Stomach (tissue), 9 donors: ENCODE measurements around the gene GUK1. TPM values are rescaled to one million over a fixed set of nuclear protein-coding genes. Genes with fewer than 3 reads are reported as not detected.

ENCODE experiments used
- DNase-seq, 2 donors: peaks; one replicate each; pipeline versions ENCODE4 v3.0.0 to v3.0.0-alpha.2; 2013 to 2019
- H3K27ac ChIP-seq, 5 donors: fragments of 200-600 bp in 4 of 5; sonication (generic) in 4 of 5; one replicate each; pipeline ENCODE4 v1.5.1; 2013 to 2019; ENCODE audit warnings: mild to moderate bottlenecking in 1 of 5, moderate library complexity in 1 of 5
- H3K27me3 ChIP-seq, 3 donors: fragments of 200-600 bp; sonication (generic); one replicate each; pipeline ENCODE4 v1.5.1; 2017 to 2019; ENCODE audit warnings: mixed run types in 1 of 3
- H3K36me3 ChIP-seq, 4 donors: fragments of 200-600 bp; sonication (generic); 1 replicate in 3 of 4; 2 replicates in 1 of 4; pipeline ENCODE4 v1.5.1; 2016 to 2019
- H3K4me1 ChIP-seq, 4 donors: fragments of 200-600 bp; sonication (generic); one replicate each; pipeline ENCODE4 v1.5.1; 2016 to 2019
- H3K4me3 ChIP-seq, 4 donors: fragments of 200-600 bp; sonication (generic) in 3 of 4; one replicate each; pipeline ENCODE4 v1.5.1; 2016 to 2019; ENCODE audit warnings: mild to moderate bottlenecking in 1 of 4
- H3K9me3 ChIP-seq, 4 donors: fragments of 200-600 bp; sonication (generic); one replicate each; pipeline ENCODE4 v1.5.1; 2016 to 2019
- EP300 ChIP-seq: sonication (generic); formaldehyde crosslinking; IDR thresholded peaks from one replicate; pipeline ENCODE4 v1.6.1; 2017; ENCODE audit warnings: antibody characterized with exemption
- POLR2A ChIP-seq, 4 donors: fragments of 450-650 bp; IDR thresholded peaks; one replicate each; pipeline ENCODE4 v1.6.1; 2016; ENCODE audit warnings: antibody characterized with exemption in 4 of 4, control low read depth in 2 of 4, mild to moderate bottlenecking in 1 of 4, moderate library complexity in 1 of 4
- POLR2AphosphoS5 ChIP-seq, 3 donors: sonication (generic); formaldehyde crosslinking; IDR thresholded peaks; one replicate each; pipeline ENCODE4 v1.6.1; 2016; ENCODE audit warnings: antibody characterized with exemption in 3 of 3
- whole genome bisulfite sequencing, 5 donors: extraction: QIAGEN DNeasy Blood & Tissue Kit in 3 of 5; methylation state at CpG; one replicate each; pipeline versions ENCODE4 v1.1.5 to v1.1.7; 2013 to 2018; 5-methylcytosine and 5-hydroxymethylcytosine counted together
- intact Hi-C: fragments of 100-400 bp; cut with DNase I; formaldehyde crosslinking; loops from one replicate; pipeline ENCODE4 v1.15.1; 2023; ENCODE audit warnings: low total_unique reads
- polyA plus RNA-seq, 3 donors: library from polyadenylated mRNA; stranded (reverse); fragments of 200-250 nt; gene quantifications; one replicate each; pipeline ENCODE4 v1.2.3, GENCODE V29; 2013
- total RNA-seq, 5 donors: library from RNA; depleted of rRNA; stranded (reverse); fragments of >200 nt; gene quantifications; one replicate each; pipeline versions ENCODE4 v1.1.0 to v1.2.3, GENCODE V29; 2014 to 2016
- TF ChIP-seq, protein P1 (sequence below), 7 experiments: fragments of 450-650 bp in 4 of 7; fragments of 200-600 bp in 3 of 7; sonication (generic) in 3 of 7; IDR thresholded peaks; one replicate each; pipeline ENCODE4 v1.5.1; 2016 to 2019; ENCODE audit warnings: antibody characterized with exemption in 7 of 7, control low read depth in 2 of 7, mild to moderate bottlenecking in 1 of 7
- donor health status: healthy with polysubstance abuse.
- donor health status: Bipolar disorder and iron deficiency.
- donor health status: healthy.

The GUK1 gene
- total and polyA plus RNA-seq, 8 donors, result 179 to 613 (median 282) TPM

- WGBS, 5 donors, result 86 to 91% (median 90%) methylated on average over 19 of the region's 19 CpGs
- H3K4me1 ChIP-seq, result peaks cover 26 to 50% (median 40%) of the 10 kb centered on the region in 4 donors
- H3K9me3 ChIP-seq, result no peaks in the 10 kb centered on the region
- no peaks in the 10 kb centered on the region for H3K27me3 ChIP-seq
- intact Hi-C loops, result no loop called here
- DNase-seq, result no peak
- no peak overlapping the region for H3K4me3 ChIP-seq
- H3K27ac ChIP-seq, result peak overlapping the region in 1 of 5 donors; percentile 95
- TF ChIP-seq POLR2A (IDR thresholded peaks at IDR 0.05) (no peak), EP300 (no peak), POLR2AphosphoS5 (IDR thresholded peaks at IDR 0.05) (no peak)
- TF ChIP-seq, protein P1, sequence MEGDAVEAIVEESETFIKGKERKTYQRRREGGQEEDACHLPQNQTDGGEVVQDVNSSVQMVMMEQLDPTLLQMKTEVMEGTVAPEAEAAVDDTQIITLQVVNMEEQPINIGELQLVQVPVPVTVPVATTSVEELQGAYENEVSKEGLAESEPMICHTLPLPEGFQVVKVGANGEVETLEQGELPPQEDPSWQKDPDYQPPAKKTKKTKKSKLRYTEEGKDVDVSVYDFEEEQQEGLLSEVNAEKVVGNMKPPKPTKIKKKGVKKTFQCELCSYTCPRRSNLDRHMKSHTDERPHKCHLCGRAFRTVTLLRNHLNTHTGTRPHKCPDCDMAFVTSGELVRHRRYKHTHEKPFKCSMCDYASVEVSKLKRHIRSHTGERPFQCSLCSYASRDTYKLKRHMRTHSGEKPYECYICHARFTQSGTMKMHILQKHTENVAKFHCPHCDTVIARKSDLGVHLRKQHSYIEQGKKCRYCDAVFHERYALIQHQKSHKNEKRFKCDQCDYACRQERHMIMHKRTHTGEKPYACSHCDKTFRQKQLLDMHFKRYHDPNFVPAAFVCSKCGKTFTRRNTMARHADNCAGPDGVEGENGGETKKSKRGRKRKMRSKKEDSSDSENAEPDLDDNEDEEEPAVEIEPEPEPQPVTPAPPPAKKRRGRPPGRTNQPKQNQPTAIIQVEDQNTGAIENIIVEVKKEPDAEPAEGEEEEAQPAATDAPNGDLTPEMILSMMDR (IDR thresholded peaks at IDR 0.05), result no peak
- H3K36me3 ChIP-seq, result peaks cover 14 to 29% (median 26%) of the 10 kb centered on the region in 4 donors
These were observed 32.4 kb upstream of the GUK1 start for GRCh38 chr1:228107636-228108035.

DNA sequence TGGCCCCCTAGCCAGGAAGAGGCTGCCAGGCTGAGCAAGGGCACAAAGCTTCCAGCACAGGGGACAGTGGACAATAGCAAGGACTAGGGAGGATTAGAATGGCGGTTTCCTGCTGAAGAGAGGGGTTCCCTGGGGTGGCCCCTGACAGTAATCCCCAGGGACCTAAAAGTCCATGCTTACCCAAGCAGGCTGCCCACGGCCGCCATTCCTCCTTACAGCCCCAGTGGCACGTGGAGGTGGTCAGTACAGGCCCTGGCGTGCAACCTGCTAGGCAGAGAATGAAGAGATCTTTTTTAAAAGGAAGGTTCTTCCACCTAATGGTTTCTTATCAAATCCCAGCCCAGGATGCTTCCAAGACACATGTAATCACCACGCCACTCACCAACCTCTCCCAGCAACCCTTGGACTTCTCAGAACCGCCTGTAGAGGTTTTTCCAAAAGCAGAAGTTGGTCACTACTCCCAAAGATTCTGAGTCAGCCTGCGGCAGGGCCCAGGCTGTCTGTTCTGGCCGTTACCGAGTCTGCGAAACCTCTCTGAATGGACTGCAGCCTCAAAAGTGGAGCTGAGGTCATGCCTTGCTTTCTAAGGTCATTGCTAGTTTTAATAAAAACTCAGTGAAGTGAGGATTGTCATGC lies 31.9 kb upstream of the GUK1 start:
- Histone ChIP-seq H3K4me1 (peaks cover 26 to 49% (median 38%) of the 10 kb centered on the region in 4 donors), H3K4me3 (peak overlapping the region; percentile 63 to 89 (median 84)), H3K27me3 (no peaks in the 10 kb centered on the region), H3K27ac (peak overlapping the region in 4 of 5 donors; percentile 89 to 95 (median 94)), H3K36me3 (peaks cover 14 to 29% (median 26%) of the 10 kb centered on the region in 4 donors), H3K9me3 (no peaks in the 10 kb centered on the region)
- intact Hi-C loops, result no loop called here
- DNase-seq, result no peak
- WGBS, 5 donors, result 66 to 74% (median 71%) methylated on average over 11 of the region's 11 CpGs
- TF ChIP-seq POLR2AphosphoS5 (IDR thresholded peaks at IDR 0.05) (no peak), EP300 (no peak), POLR2A (IDR thresholded peaks at IDR 0.05) (no peak)
- TF ChIP-seq, protein P1 (IDR thresholded peaks at IDR 0.05), result no peak

- peak overlapping the region; percentile 63 to 89 (median 84) for H3K4me3 ChIP-seq
- no peaks in the 10 kb centered on the region for H3K27me3 ChIP-seq
- TF ChIP-seq POLR2AphosphoS5 (IDR thresholded peaks at IDR 0.05), result no peak
- no peak for TF ChIP-seq POLR2A (IDR thresholded peaks at IDR 0.05)
- no peak for TF ChIP-seq EP300
- TF ChIP-seq, protein P1 (IDR thresholded peaks at IDR 0.05), result no peak
- H3K36me3 ChIP-seq, result peaks cover 14 to 29% (median 26%) of the 10 kb centered on the region in 4 donors
- peaks cover 22 to 45% (median 34%) of the 10 kb centered on the region in 4 donors for H3K4me1 ChIP-seq
- peak overlapping the region; percentile 89 to 95 (median 92) for H3K27ac ChIP-seq
- intact Hi-C loops, result no loop called here
- WGBS, 5 donors, result 0 to 4% (median 3%) methylated on average over 4 to 8 of the region's 8 CpGs
- DNase-seq, result no peak
- H3K9me3 ChIP-seq, result no peaks in the 10 kb centered on the region
These were observed 31.4 kb upstream of the GUK1 start for GRCh38 chr1:228108742-228109072.

- WGBS, 5 donors, result 0 to 1% (median 1%) methylated on average over 63 to 66 of the region's 66 CpGs
- Histone ChIP-seq H3K36me3 (peaks cover 14 to 29% (median 26%) of the 10 kb centered on the region in 4 donors), H3K4me1 (peaks cover 20 to 39% (median 28%) of the 10 kb centered on the region in 4 donors), H3K4me3 (peak within 1 kb of the TSS; percentile 63 to 89 (median 84)), H3K27me3 (no peaks in the 10 kb centered on the region), H3K27ac (peak within 1 kb of the TSS; percentile 89 to 95 (median 92)), H3K9me3 (no peaks in the 10 kb centered on the region)
- TF ChIP-seq EP300, result no peak
- TF ChIP-seq, protein P1 (IDR thresholded peaks at IDR 0.05), result peak in 1 of 7 experiments; percentile 31
- peak; percentile 99 to 100 (median 100) for TF ChIP-seq POLR2AphosphoS5 (IDR thresholded peaks at IDR 0.05)
- TF ChIP-seq POLR2A (IDR thresholded peaks at IDR 0.05), result peak in 2 of 4 donors; percentile 68 to 83
- intact Hi-C loops, result no loop called here
- peak; percentile 99 for DNase-seq
These were observed 30.8 kb upstream of the GUK1 start, which contains the start of gene MRPL55 for GRCh38 chr1:228109073-228109961. Gene MRPL55, minus strand, starts transcription at chr1:228109299. Its CDS starts 1,039 bp downstream, at chr1:228108260.
